ENCODE data around the gene APOE.
A peak's percentile ranks its signal among the peaks of the same experiment; 100 is the strongest.

The APOE gene

DNA sequence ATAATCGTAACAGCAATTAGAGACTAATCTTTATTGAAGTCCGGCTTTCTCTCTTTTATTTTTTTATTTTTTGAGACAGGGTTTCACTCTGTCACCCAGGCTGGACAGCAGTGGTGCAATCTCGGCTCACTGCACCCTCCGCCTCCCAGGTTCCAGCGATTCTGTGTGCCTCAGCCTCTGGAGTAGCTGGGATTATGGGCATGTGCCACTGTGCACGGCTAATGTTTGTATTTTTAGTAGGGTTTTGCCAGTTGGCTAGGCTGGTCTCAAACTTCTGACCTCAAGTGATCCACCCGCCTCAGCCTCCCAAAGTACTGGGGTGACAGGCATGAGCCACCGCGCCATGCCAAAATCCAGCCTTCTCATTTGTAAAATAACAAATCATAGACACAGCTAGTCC lies 44.0 kb downstream of the APOE start:
- Histone ChIP-seq H3K9me3 (ENCODE audit: control insufficient read depth, low read length) (no peaks in the 10 kb centered on the region), H3K4me3 (ENCODE audit: insufficient read depth, low read depth, low read length, poor library complexity, severe bottlenecking) (no peak overlapping the region), H3K4me1 (ENCODE audit: control insufficient read depth, insufficient read depth, low read length, poor library complexity, severe bottlenecking) (peaks cover 3% of the 10 kb centered on the region), H3K27ac (ENCODE audit: insufficient read depth, low read length, poor library complexity, severe bottlenecking) (no peak overlapping the region), H3K36me3 (ENCODE audit: control insufficient read depth, insufficient read depth, low read length) (no peaks in the 10 kb centered on the region), H3K27me3 (replicated peaks; ENCODE audit: control insufficient read depth, insufficient read depth, low read length, poor library complexity, severe bottlenecking) (no peaks in the 10 kb centered on the region)
- no peak for DNase-seq

DNA sequence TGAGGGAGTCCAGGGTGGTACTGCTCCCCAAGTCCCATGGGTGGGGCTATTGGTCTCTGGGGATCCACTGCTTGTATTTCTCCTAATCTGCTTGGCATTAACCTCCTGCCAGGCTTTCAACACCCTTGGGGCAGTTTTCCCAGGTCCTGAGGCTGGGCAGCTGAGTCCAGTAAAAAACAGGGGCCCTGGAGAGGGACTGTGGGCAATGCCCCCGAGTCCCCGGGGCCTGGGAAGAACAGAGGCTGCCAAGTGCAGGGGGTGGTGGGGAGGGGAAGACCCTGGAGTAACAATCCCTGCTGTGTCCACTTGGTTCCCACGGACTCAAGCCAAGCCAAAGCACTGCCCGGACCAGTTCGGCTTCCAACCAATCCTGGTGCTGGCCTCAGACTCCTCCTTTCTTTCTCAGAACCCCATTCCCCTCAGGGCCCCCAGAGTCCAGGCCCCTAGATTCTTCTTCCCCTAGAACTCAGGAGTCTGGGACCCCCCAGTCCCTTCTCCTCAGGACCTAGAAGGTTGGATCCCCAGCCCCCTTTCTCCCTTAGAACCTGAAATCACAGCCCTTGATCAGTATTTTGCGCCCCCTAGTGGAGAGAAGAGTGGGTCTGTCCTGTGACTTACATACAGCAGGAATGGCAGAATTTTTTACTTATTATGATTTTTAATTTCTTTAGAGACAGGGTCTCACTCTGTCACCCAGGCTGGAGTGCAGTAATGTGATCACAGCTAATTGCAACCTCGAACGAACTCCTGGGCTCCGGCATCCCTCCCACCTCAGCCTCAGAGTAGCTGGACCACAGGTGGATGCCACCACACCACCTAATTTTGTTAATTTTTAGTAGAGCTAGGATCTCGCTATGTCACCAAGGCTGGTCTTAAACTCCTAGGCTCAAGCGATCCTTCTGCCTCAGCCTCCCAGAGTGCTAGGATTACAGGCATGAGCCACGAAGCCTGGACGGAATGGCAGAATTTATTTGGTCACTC lies 45.9 kb downstream of the APOE start:
- Histone ChIP-seq H3K4me3 (ENCODE audit: insufficient read depth, low read depth, low read length, poor library complexity, severe bottlenecking) (no peak overlapping the region), H3K27ac (ENCODE audit: insufficient read depth, low read length, poor library complexity, severe bottlenecking) (no peak overlapping the region), H3K36me3 (ENCODE audit: control insufficient read depth, insufficient read depth, low read length) (no peaks in the 10 kb centered on the region), H3K27me3 (replicated peaks; ENCODE audit: control insufficient read depth, insufficient read depth, low read length, poor library complexity, severe bottlenecking) (no peaks in the 10 kb centered on the region), H3K4me1 (ENCODE audit: control insufficient read depth, insufficient read depth, low read length, poor library complexity, severe bottlenecking) (peaks cover 8% of the 10 kb centered on the region), H3K9me3 (ENCODE audit: control insufficient read depth, low read length) (no peaks in the 10 kb centered on the region)
- peak; percentile 28 to 60 (median 34) for DNase-seq

DNA sequence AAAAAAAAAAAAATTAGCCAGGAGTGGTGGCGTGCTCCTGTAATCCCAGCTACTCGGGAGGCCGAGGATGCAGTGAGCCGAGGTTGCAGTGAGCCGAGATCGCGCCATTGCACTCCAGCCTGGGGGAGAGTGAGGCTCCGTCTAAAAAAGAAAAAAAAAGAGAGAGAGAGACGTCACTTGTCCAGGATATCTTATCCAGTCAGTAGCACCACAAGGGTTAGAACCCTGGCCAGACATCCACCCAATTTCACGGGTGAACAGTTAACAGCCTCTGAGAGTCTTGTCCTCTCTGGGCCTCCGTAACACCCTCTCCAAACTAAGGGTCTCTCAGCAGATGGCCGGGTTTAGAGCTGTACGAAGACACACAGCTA lies 48.7 kb downstream of the APOE start:
- Histone ChIP-seq H3K27ac (ENCODE audit: insufficient read depth, low read length, poor library complexity, severe bottlenecking) (peak overlapping the region; percentile 84), H3K4me1 (ENCODE audit: control insufficient read depth, insufficient read depth, low read length, poor library complexity, severe bottlenecking) (peaks cover 18% of the 10 kb centered on the region), H3K36me3 (ENCODE audit: control insufficient read depth, insufficient read depth, low read length) (no peaks in the 10 kb centered on the region), H3K27me3 (replicated peaks; ENCODE audit: control insufficient read depth, insufficient read depth, low read length, poor library complexity, severe bottlenecking) (no peaks in the 10 kb centered on the region), H3K9me3 (ENCODE audit: control insufficient read depth, low read length) (no peaks in the 10 kb centered on the region), H3K4me3 (ENCODE audit: insufficient read depth, low read depth, low read length, poor library complexity, severe bottlenecking) (peak overlapping the region; percentile 96)
- DNase-seq = no peak

DNA sequence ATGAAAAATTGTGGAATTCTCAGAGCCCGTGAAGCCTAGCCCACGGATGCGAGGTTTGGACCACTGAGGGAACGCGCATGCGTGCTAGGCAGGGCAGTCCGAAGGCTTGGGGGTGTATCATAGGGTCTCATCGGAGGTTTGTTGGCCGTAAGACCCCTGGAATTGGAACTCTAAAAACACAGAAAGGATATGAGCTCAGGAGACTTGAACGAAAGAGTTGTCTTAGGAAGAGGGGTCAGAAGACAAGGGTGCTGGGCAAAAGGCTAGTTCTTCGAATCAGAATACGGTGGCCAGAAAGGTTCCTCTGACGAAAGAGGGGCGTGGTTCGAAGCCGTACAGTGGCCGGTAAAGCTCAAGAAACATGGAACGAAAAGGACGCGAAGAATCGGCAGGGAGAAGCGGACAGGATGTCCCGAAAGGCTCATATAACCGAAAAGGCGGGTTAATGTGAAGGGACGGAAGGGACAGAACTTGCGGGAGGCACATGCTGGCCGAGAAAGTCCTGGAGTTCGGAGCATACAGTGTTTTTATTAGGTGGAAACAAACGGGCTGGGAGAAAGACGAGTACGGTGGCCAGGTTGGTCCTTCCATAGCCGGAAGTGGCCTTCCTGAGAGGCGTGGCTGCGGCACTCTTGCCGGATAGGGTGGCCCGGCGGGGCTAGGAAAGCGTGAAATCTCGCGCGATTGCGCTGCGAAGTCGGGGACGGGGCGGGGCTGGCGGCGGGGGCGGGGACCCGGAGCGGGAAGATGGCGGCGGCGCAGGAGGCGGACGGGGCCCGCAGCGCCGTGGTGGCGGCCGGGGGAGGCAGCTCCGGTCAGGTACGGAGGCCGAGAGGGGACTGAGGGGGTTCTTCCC lies 49.3 kb downstream of the APOE start, which contains the start of gene CLPTM1:
CLPTM1 (plus strand) TSS at position 732 of the 856 bp plus-strand sequence; CDS start at position 748, 16 bp downstream.
- H3K9me3 ChIP-seq (ENCODE audit: control insufficient read depth, low read length) = no peaks in the 10 kb centered on the region
- H3K4me1 ChIP-seq (ENCODE audit: control insufficient read depth, insufficient read depth, low read length, poor library complexity, severe bottlenecking) = peaks cover 18% of the 10 kb centered on the region
- DNase-seq = peak; percentile 93 to 94 (median 94)
- peak within 1 kb of the TSS; percentile 84 for H3K27ac ChIP-seq (ENCODE audit: insufficient read depth, low read length, poor library complexity, severe bottlenecking)
- peak within 1 kb of the TSS; percentile 96 for H3K4me3 ChIP-seq (ENCODE audit: insufficient read depth, low read depth, low read length, poor library complexity, severe bottlenecking)
- H3K36me3 ChIP-seq (ENCODE audit: control insufficient read depth, insufficient read depth, low read length) = peaks cover 4% of the 10 kb centered on the region
- H3K27me3 ChIP-seq (replicated peaks; ENCODE audit: control insufficient read depth, insufficient read depth, low read length, poor library complexity, severe bottlenecking) = no peaks in the 10 kb centered on the region

DNA sequence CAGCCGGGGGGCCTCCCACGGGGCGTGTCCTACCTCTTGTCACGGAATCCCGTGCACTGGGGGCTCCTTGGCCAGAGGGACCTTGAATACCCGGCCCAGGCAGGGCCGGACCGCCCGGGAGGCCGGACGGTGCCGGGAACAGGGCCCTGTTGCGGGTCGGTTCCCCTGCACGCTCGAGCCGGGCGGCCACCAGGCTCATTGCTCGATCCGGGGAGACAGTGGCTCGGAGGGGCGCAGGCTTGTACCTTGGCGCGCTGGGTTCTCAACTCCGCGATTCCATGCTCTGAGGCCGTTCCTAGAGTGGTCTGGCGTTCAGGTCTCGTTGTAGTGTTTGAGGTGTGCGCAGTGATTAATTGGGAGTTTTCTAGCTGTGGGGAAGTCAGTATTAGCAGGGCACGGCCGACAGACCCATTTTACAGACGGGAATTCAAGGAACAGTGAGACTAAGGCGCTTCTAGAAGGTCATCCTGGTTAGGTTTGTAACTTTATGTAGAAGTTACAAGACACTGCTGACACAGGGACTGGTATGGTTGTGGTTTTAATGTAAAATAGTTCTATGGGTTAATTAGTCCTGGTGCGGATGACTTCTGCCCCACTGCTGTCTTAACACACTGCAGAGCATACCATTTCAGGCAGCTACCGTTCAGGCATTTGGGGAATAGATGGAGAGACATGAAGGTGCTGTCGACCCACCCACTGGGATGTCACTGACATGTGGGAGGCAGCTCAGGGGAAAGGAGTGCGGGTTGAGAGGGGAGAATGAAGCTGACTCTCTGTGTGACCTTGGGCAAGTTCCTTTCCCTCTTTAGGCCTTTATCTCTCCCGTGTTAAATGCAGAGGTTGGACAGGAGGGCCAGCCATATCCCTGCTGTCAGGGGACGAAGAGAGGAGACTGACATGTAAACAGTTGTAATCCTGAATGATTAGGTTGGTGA lies 50.2 kb downstream of the APOE start:
- no peak for DNase-seq
- Histone ChIP-seq H3K4me1 (ENCODE audit: control insufficient read depth, insufficient read depth, low read length, poor library complexity, severe bottlenecking) (peaks cover 18% of the 10 kb centered on the region), H3K9me3 (ENCODE audit: control insufficient read depth, low read length) (no peaks in the 10 kb centered on the region), H3K27ac (ENCODE audit: insufficient read depth, low read length, poor library complexity, severe bottlenecking) (peak overlapping the region; percentile 84), H3K4me3 (ENCODE audit: insufficient read depth, low read depth, low read length, poor library complexity, severe bottlenecking) (peak overlapping the region; percentile 96), H3K36me3 (ENCODE audit: control insufficient read depth, insufficient read depth, low read length) (peaks cover 11% of the 10 kb centered on the region), H3K27me3 (replicated peaks; ENCODE audit: control insufficient read depth, insufficient read depth, low read length, poor library complexity, severe bottlenecking) (no peaks in the 10 kb centered on the region)

DNA sequence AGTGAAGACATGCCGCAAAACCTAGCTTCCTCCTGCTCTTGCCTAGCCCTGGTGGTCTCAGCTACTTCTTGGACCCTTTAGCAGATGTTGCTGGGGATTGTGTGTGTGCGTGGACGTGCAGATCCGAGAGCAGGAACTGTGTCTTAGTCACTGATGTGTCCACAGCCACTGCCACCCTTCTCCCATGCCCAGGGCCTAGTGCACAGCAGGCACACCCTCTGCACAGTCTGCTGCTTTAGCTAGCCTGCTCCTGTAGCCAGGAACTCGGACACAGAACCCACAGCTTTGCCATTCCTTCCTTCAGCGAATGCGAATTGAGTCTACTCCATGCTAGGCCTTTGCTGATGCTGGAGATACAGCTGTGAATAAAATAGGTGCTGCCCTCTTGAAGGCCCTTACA lies 51.9 kb downstream of the APOE start:
- H3K27ac ChIP-seq (ENCODE audit: insufficient read depth, low read length, poor library complexity, severe bottlenecking) = no peak overlapping the region
- H3K9me3 ChIP-seq (ENCODE audit: control insufficient read depth, low read length) = no peaks in the 10 kb centered on the region
- peaks cover 26% of the 10 kb centered on the region for H3K36me3 ChIP-seq (ENCODE audit: control insufficient read depth, insufficient read depth, low read length)
- no peak for DNase-seq
- peaks cover 18% of the 10 kb centered on the region for H3K4me1 ChIP-seq (ENCODE audit: control insufficient read depth, insufficient read depth, low read length, poor library complexity, severe bottlenecking)
- no peak overlapping the region for H3K4me3 ChIP-seq (ENCODE audit: insufficient read depth, low read depth, low read length, poor library complexity, severe bottlenecking)
- H3K27me3 ChIP-seq (replicated peaks; ENCODE audit: control insufficient read depth, insufficient read depth, low read length, poor library complexity, severe bottlenecking) = no peaks in the 10 kb centered on the region

DNA sequence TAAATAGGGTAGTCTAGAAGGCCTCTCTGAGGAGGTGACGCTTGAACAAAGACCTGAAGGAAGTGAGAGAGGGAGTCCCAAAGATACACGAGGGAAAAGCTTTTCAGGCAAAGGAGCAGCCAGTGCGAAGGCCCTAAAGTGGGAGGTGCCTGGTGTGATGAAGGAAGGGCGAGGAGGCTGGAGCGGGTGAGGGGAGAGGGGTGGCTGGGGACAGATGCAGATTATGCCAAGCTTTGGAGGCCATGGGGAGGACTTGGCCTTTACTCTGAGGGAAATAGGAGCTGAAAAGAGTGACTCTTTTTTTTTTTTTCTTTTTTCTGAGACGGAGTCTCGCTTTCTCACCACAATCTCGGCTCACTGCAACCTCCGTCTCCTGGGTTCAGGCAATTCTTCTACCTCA lies 52.5 kb downstream of the APOE start:
- Histone ChIP-seq H3K9me3 (ENCODE audit: control insufficient read depth, low read length) (no peaks in the 10 kb centered on the region), H3K36me3 (ENCODE audit: control insufficient read depth, insufficient read depth, low read length) (peaks cover 27% of the 10 kb centered on the region), H3K27me3 (replicated peaks; ENCODE audit: control insufficient read depth, insufficient read depth, low read length, poor library complexity, severe bottlenecking) (no peaks in the 10 kb centered on the region), H3K4me1 (ENCODE audit: control insufficient read depth, insufficient read depth, low read length, poor library complexity, severe bottlenecking) (peaks cover 18% of the 10 kb centered on the region), H3K27ac (ENCODE audit: insufficient read depth, low read length, poor library complexity, severe bottlenecking) (no peak overlapping the region), H3K4me3 (ENCODE audit: insufficient read depth, low read depth, low read length, poor library complexity, severe bottlenecking) (no peak overlapping the region)
- no peak for DNase-seq

All from effector memory CD4-positive, alpha-beta T cell (primary cell).